WI38 (cell line): ENCODE measurements around the gene HERPUD2.

ENCODE experiments used
- H3K4me3 ChIP-seq: 2 replicates; pipeline ENCODE4 v1.5.1; 2011; ENCODE audit warnings: low read depth, mild to moderate bottlenecking, control low read depth, low read length
- CTCF ChIP-seq: IDR thresholded peaks from 2 replicates; pipeline ENCODE4 v1.5.1; 2012; ENCODE audit warnings: low read depth, mild to moderate bottlenecking, control low read depth, low read length

The HERPUD2 gene

DNA sequence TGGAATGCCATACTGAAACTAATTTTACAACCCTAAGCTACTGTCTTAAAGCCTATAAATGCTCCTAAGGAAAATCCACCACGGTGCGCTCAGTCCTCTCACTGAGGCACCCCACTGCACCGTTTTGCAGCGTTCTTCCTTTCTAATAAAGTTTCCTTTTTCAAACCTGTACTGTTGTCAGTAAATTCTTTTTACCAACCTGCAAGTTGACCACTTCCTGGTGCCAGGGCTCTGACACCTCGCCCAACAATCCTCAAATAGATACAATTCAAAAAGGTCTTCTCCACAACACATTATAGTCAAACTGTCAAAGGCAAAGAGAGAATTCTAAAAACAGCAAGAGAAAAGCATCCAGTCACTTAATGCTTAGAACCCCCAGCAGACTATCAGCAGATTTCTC is 42.8 kb downstream of the HERPUD2 start:
- no peak overlapping the region for H3K4me3 ChIP-seq

GRCh38 chr7:35650751-35651150 is 44.2 kb downstream of the HERPUD2 start:
- no peak overlapping the region for H3K4me3 ChIP-seq
- no peak for TF ChIP-seq CTCF

More for the DNA sequence above, 42.8 kb downstream of the HERPUD2 start:
- TF ChIP-seq CTCF: no peak

DNA sequence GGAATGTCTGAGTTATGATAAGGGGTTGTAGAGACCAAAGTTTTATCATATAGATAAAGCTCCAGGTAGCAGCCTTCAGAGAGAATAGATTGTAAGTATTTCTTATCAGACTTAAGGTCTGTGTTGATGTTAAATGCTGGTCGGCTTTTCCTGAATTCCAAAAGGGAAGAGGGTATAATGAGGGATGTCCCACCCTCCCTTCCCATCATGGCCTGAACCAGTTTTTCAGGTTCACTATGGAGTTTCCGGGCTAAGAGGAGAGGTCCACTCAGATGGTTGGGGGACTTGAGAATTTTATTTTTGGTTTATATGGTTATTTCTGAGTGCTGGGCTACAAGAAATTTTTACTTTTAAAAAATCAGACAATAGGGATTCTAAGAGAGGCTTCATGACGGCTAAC is 45.2 kb downstream of the HERPUD2 start:
- no peak overlapping the region for H3K4me3 ChIP-seq
- no peak for TF ChIP-seq CTCF

GRCh38 chr7:35648367-35648766 is 46.6 kb downstream of the HERPUD2 start:
- no peak overlapping the region for H3K4me3 ChIP-seq
- no peak for TF ChIP-seq CTCF

GRCh38 chr7:35647171-35647574 is 47.8 kb downstream of the HERPUD2 start:
- H3K4me3 ChIP-seq: no peak overlapping the region
- TF ChIP-seq CTCF: no peak

DNA sequence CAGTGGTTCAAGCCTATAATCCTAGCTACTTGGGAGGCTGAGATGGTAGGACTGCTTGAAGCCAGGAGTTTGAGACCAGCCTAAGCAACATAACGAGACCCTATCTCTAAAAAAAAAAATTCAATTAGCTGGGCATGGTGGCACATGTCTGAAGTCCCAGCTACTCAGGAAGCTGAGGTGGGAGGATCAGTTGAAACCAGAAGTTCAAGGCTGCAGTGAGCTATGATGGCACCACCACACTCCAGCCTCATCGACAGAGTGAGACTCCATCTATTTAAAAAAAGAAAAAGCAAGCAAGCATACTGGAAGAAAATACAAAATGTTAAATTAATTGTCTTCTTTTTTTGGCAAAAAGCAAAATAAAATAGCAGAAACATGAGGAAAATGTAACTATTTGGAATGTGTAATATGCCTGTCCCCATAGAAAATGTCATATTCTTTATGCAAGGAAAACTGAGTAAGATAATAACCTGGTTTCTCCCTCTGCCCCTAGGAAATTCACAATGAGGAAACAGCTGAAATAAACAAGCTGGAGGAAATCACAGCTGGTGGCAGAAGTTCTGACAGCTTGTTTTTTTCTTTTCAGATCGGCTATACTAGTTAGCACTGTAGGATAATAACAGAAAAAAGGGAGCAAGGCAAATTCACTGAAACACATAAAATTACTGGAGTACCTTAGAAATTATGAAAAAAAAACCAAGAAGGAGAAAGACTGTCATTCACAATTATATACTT is 48.5 kb downstream of the HERPUD2 start:
- H3K4me3 ChIP-seq: no peak overlapping the region
- no peak for TF ChIP-seq CTCF

DNA sequence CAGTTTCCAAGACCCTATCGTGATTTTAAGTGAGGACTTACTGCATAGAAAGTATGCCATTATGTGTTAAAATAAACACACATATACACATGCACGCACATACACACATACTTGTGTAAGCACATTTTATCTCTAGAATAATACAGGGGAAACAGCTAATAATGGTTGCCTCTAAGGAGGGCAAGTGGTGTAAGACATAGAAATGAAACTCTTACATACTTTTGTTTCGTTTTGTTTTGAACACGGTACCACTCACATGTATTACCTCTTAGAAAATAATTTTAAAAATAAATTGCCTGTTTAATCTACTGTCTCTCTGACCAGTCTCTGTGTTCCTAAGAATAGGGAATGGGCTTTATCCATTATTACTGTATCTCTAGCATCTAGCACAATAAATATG is 49.2 kb downstream of the HERPUD2 start:
- no peak for TF ChIP-seq CTCF
- no peak overlapping the region for H3K4me3 ChIP-seq
